Esophagus muscularis mucosa (tissue), 4 donors: ENCODE measurements around the gene POLD1. TPM values are rescaled to one million over a fixed set of nuclear protein-coding genes. Genes with fewer than 3 reads are reported as not detected.

Source experiments
- DNase-seq: peaks from one replicate; pipeline ENCODE4 v3.0.0-alpha.2; 2017; ENCODE audit errors: extremely low spot score
- H3K27ac ChIP-seq, 4 donors: fragments of 200-600 bp; sonication (generic); replicated peaks in 1 of 4; 1 replicate in 3 of 4; 2 replicates in 1 of 4; pipeline ENCODE4 v1.5.1; 2016 to 2019; ENCODE audit warnings: mild to moderate bottlenecking in 1 of 4
- H3K27me3 ChIP-seq, 4 donors: fragments of 200-600 bp; sonication (generic); one replicate each; pipeline versions ENCODE4 v1.5.1 to v1.6.0; 2016 to 2019
- H3K36me3 ChIP-seq, 4 donors: fragments of 200-600 bp; sonication (generic); one replicate each; pipeline ENCODE4 v1.5.1; 2016 to 2019
- H3K4me1 ChIP-seq, 4 donors: fragments of 200-600 bp; sonication (generic); one replicate each; pipeline ENCODE4 v1.5.1; 2016 to 2019
- H3K4me3 ChIP-seq, 4 donors: fragments of 200-600 bp; sonication (generic); 1 replicate in 2 of 4; 2 replicates in 2 of 4; pipeline ENCODE4 v1.5.1; 2016 to 2019; ENCODE audit warnings: mild to moderate bottlenecking in 4 of 4, moderate library complexity in 1 of 4
- H3K9me3 ChIP-seq, 4 donors: fragments of 200-600 bp; sonication (generic); 1 replicate in 3 of 4; 2 replicates in 1 of 4; pipeline ENCODE4 v1.5.1; 2016 to 2019
- CTCF ChIP-seq, 3 experiments: fragments of 200-600 bp in 2 of 3; fragments of 450-650 bp in 1 of 3; sonication (generic) in 2 of 3; IDR thresholded peaks; one replicate each; pipeline ENCODE4 v1.5.1; 2017 to 2019; ENCODE audit warnings: antibody characterized with exemption in 3 of 3, mild to moderate bottlenecking in 2 of 3, moderate library complexity in 1 of 3
- EP300 ChIP-seq: sonication (generic); formaldehyde crosslinking; IDR thresholded peaks from one replicate; pipeline ENCODE4 v1.6.1; 2017; ENCODE audit warnings: antibody characterized with exemption
- POLR2A ChIP-seq: fragments of 450-650 bp; IDR thresholded peaks from one replicate; pipeline ENCODE4 v1.6.1; 2017; ENCODE audit warnings: antibody characterized with exemption, moderate library complexity, mild to moderate bottlenecking, low read depth
- POLR2AphosphoS5 ChIP-seq, 2 donors: sonication (generic); formaldehyde crosslinking; IDR thresholded peaks; one replicate each; pipeline ENCODE4 v1.6.1; 2017; ENCODE audit warnings: antibody characterized with exemption in 2 of 2
- WGBS: methylation state at CpG from one replicate; pipeline ENCODE4 v1.1.5; 2018; 5-methylcytosine and 5-hydroxymethylcytosine counted together
- intact Hi-C: fragments of 100-400 bp; cut with DNase I; formaldehyde crosslinking; loops from one replicate; pipeline ENCODE4 v1.15.1; 2023
- total RNA-seq, 4 donors: library from RNA; depleted of rRNA; stranded (reverse); fragments of >200 nt; gene quantifications; one replicate each; pipeline versions ENCODE4 v1.1.0 to v1.2.1, GENCODE V29; 2016

Gene POLD1
- total RNA-seq, 4 donors from 2014 or later = 8.8 to 18.0 (median 11.6) TPM

- Histone ChIP-seq H3K27ac (no peak overlapping the region), H3K4me3 (no peak overlapping the region), H3K27me3 (peaks cover 0 to 70% (median 34%) of the 10 kb centered on the region in 4 donors), H3K9me3 (no peaks in the 10 kb centered on the region), H3K4me1 (peaks cover 4 to 14% (median 10%) of the 10 kb centered on the region in 4 donors), H3K36me3 (no peaks in the 10 kb centered on the region)
- 81% methylated on average over 18 of the region's 18 CpGs for WGBS
- no peak for TF ChIP-seq CTCF (IDR thresholded peaks at IDR 0.05)
- no peak for TF ChIP-seq POLR2AphosphoS5 (IDR thresholded peaks at IDR 0.05)
- TF ChIP-seq EP300 = no peak
- no peak for TF ChIP-seq POLR2A
- DNase-seq = no peak
- intact Hi-C loops = no loop called here
These were observed 38.5 kb downstream of the POLD1 start for GRCh38 chr19:50422397-50423278.

- 85% methylated on average over 20 of the region's 22 CpGs for WGBS
- TF ChIP-seq CTCF (IDR thresholded peaks at IDR 0.05) (no peak), EP300 (no peak), POLR2AphosphoS5 (IDR thresholded peaks at IDR 0.05) (no peak), POLR2A (no peak)
- Histone ChIP-seq H3K4me3 (no peak overlapping the region), H3K4me1 (peaks cover 10 to 18% (median 16%) of the 10 kb centered on the region in 4 donors), H3K27ac (no peak overlapping the region), H3K36me3 (no peaks in the 10 kb centered on the region), H3K27me3 (peaks cover 0 to 68% (median 26%) of the 10 kb centered on the region in 4 donors), H3K9me3 (no peaks in the 10 kb centered on the region)
- DNase-seq = no peak
- intact Hi-C loops = no loop called here
These were observed 39.3 kb downstream of the POLD1 start for GRCh38 chr19:50423279-50424113.

- no peak overlapping the region for H3K4me3 ChIP-seq
- H3K36me3 ChIP-seq = no peaks in the 10 kb centered on the region
- intact Hi-C loops = no loop called here
- WGBS = 86% methylated on average over 7 of the region's 7 CpGs
- no peak overlapping the region for H3K27ac ChIP-seq
- H3K4me1 ChIP-seq = peaks cover 6 to 11% (median 10%) of the 10 kb centered on the region in 4 donors
- DNase-seq = no peak
- TF ChIP-seq CTCF (IDR thresholded peaks at IDR 0.05) (no peak), POLR2AphosphoS5 (IDR thresholded peaks at IDR 0.05) (no peak), EP300 (no peak), POLR2A (no peak)
- peaks cover 0 to 63% (median 10%) of the 10 kb centered on the region in 4 donors for H3K27me3 ChIP-seq
- no peaks in the 10 kb centered on the region for H3K9me3 ChIP-seq
These were observed 41.4 kb downstream of the POLD1 start for GRCh38 chr19:50425581-50425980.

- peaks cover 0 to 59% (median 12%) of the 10 kb centered on the region in 4 donors for H3K27me3 ChIP-seq
- peak overlapping the region in 3 of 4 donors; percentile 40 to 50 (median 43) for H3K27ac ChIP-seq
- H3K9me3 ChIP-seq = no peaks in the 10 kb centered on the region
- intact Hi-C loops = no loop called here
- WGBS = 77% methylated on average over 26 of the region's 26 CpGs
- TF ChIP-seq POLR2AphosphoS5 (IDR thresholded peaks at IDR 0.05) = no peak
- no peak for TF ChIP-seq EP300
- no peak for TF ChIP-seq CTCF (IDR thresholded peaks at IDR 0.05)
- TF ChIP-seq POLR2A = no peak
- H3K36me3 ChIP-seq = no peaks in the 10 kb centered on the region
- H3K4me3 ChIP-seq = peak overlapping the region; percentile 31 to 49 (median 36)
- peaks cover 16 to 29% (median 27%) of the 10 kb centered on the region in 4 donors for H3K4me1 ChIP-seq
- DNase-seq = no peak
These were observed 43.3 kb downstream of the POLD1 start for GRCh38 chr19:50427318-50427925.
